Upper lobe of left lung (tissue), 6 donors: ENCODE measurements around the gene SH3GL3. TPM values are rescaled to one million over a fixed set of nuclear protein-coding genes. Genes with fewer than 3 reads are reported as not detected.

ENCODE experiments used
- ATAC-seq, 2 donors: fragments of 200-7000 bp; cut with Tn5 transposase; one replicate each; pipeline ENCODE4 v1.9.1; 2022; ENCODE audit warnings: mild to moderate bottlenecking in 2 of 2, moderate library complexity in 2 of 2; ENCODE audit not compliant: low FRiP score in 2 of 2
- DNase-seq, 2 donors: peaks; one replicate each; pipeline ENCODE4 v3.0.0-alpha.2; 2019 to 2020
- H3K27ac ChIP-seq, 4 donors: fragments of 200-600 bp; sonication (generic); one replicate each; pipeline ENCODE4 v1.5.1; 2016 to 2019
- H3K27me3 ChIP-seq, 4 donors: fragments of 200-600 bp; sonication (generic); one replicate each; pipeline ENCODE4 v1.5.1; 2017 to 2019
- H3K36me3 ChIP-seq, 4 donors: fragments of 200-600 bp; sonication (generic); one replicate each; pipeline ENCODE4 v1.5.1; 2016 to 2019
- H3K4me1 ChIP-seq, 4 donors: fragments of 200-600 bp; sonication (generic); one replicate each; pipeline ENCODE4 v1.5.1; 2018 to 2019
- H3K4me3 ChIP-seq, 4 donors: fragments of 200-600 bp; sonication (generic); one replicate each; pipeline ENCODE4 v1.5.1; 2017 to 2019; ENCODE audit warnings: mild to moderate bottlenecking in 2 of 4, moderate library complexity in 1 of 4
- H3K9me3 ChIP-seq, 4 donors: fragments of 200-600 bp; sonication (generic); one replicate each; pipeline ENCODE4 v1.5.1; 2018 to 2019
- CTCF ChIP-seq, 6 experiments: fragments of 450-650 bp in 4 of 6; fragments of 200-600 bp in 2 of 6; sonication (generic) in 2 of 6; IDR thresholded peaks; one replicate each; pipeline ENCODE4 v1.5.1; 2016 to 2019; ENCODE audit warnings: antibody characterized with exemption in 6 of 6
- EP300 ChIP-seq, 4 donors: sonication (generic); formaldehyde crosslinking; IDR thresholded peaks; one replicate each; pipeline ENCODE4 v1.5.1; 2017; ENCODE audit warnings: antibody characterized with exemption in 4 of 4, control low read depth in 2 of 4
- POLR2A ChIP-seq, 4 donors: fragments of 450-650 bp; IDR thresholded peaks; one replicate each; pipeline ENCODE4 v1.5.1; 2016 to 2017; ENCODE audit warnings: antibody characterized with exemption in 4 of 4, mild to moderate bottlenecking in 2 of 4
- POLR2AphosphoS5 ChIP-seq, 2 donors: sonication (generic); formaldehyde crosslinking; IDR thresholded peaks; one replicate each; pipeline ENCODE4 v1.5.1; 2017; ENCODE audit warnings: antibody characterized with exemption in 2 of 2
- WGBS, 2 donors: methylation state at CpG; one replicate each; pipeline ENCODE4 v1.1.5; 2017 to 2018; 5-methylcytosine and 5-hydroxymethylcytosine counted together
- total RNA-seq, 6 donors: library from RNA; depleted of rRNA in 4 of 6; stranded (reverse); fragments of >200 nt in 4 of 6; gene quantifications; one replicate each; pipeline versions ENCODE4 v1.1.0 to v1.2.1, GENCODE V29; 2016 to 2021
- donor health status: DM: no; HTN: no; CAD: no; lungs with moderate emphysema.
- donor health status: DM: no; HTN: yes; CAD: no; lungs with severe emphysema.

Gene SH3GL3
- total RNA-seq, 6 donors from 2014 or later, result 1.8 to 5.5 (median 2.2) TPM; not detected in 1

GRCh38 chr15:83471307-83471866, 24.2 kb downstream of the SH3GL3 start:
- DNase-seq, result no peak
- no peaks in the 10 kb centered on the region for H3K4me1 ChIP-seq
- H3K27me3 ChIP-seq, result no peaks in the 10 kb centered on the region
- 100% methylated on average over 1 of the region's 1 CpG for WGBS, 2 donors
- no peak overlapping the region for H3K27ac ChIP-seq
- H3K4me3 ChIP-seq, result no peak overlapping the region
- ATAC-seq, result no peak
- no peak for TF ChIP-seq POLR2AphosphoS5 (IDR thresholded peaks at IDR 0.05)
- no peak for TF ChIP-seq CTCF (IDR thresholded peaks at IDR 0.05)
- no peak for TF ChIP-seq POLR2A (IDR thresholded peaks at IDR 0.05)
- no peak for TF ChIP-seq EP300 (IDR thresholded peaks at IDR 0.05)
- H3K36me3 ChIP-seq, result no peaks in the 10 kb centered on the region
- H3K9me3 ChIP-seq, result no peaks in the 10 kb centered on the region

DNA sequence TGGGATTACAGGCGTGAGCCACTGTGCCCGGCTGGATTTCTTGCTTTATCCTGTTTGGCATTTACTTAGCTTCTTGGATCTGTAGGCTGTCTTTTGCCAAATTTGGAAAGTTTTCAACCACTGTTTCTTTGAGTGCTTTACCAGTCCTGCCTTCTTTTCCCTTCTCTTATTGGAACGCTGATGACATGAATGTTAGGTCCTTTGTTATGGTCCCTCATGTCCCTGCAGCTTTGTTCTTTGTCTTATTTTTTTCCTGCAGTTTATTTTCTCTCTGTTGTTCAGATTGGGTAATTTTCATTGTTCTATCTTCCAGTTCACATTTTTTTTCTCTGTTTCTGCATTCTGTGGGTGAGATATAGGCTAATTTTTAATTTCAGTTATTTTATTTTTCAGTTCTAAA, 25.0 kb downstream of the SH3GL3 start:
- no peaks in the 10 kb centered on the region for H3K36me3 ChIP-seq
- H3K27me3 ChIP-seq, result no peaks in the 10 kb centered on the region
- no peaks in the 10 kb centered on the region for H3K9me3 ChIP-seq
- 93 to 98% methylated on average over 3 of the region's 3 CpGs for WGBS, 2 donors
- H3K4me1 ChIP-seq, result no peaks in the 10 kb centered on the region
- H3K4me3 ChIP-seq, result no peak overlapping the region
- no peak for TF ChIP-seq POLR2AphosphoS5 (IDR thresholded peaks at IDR 0.05)
- TF ChIP-seq CTCF (IDR thresholded peaks at IDR 0.05), result no peak
- TF ChIP-seq POLR2A (IDR thresholded peaks at IDR 0.05), result no peak
- no peak for TF ChIP-seq EP300 (IDR thresholded peaks at IDR 0.05)
- ATAC-seq (no peak), DNase-seq (no peak)
- no peak overlapping the region for H3K27ac ChIP-seq

DNA sequence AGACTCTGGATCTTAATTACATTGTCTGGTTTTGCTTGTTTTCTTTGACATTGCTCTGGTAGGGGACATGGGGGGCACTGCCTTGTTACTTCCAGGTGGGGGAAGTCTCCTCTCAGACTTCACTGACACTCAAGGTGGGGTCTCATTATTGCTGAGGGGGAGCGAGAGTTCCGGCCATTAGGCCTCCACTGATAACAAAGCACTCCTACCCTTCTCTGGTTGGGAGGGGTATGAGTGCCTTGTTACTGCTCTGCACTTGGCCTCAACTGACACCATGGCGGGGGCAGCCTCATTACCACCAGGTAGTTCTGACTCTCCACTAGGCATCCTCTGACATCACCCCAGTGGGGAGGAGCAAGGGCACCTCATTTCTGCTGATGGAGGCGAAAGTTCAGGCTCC, 25.7 kb downstream of the SH3GL3 start:
- 87 to 92% methylated on average over 2 to 4 of the region's 4 CpGs for WGBS, 2 donors
- Histone ChIP-seq H3K4me3 (no peak overlapping the region), H3K27ac (no peak overlapping the region), H3K4me1 (no peaks in the 10 kb centered on the region), H3K27me3 (no peaks in the 10 kb centered on the region), H3K9me3 (no peaks in the 10 kb centered on the region), H3K36me3 (no peaks in the 10 kb centered on the region)
- ATAC-seq (no peak), DNase-seq (no peak)
- no peak for TF ChIP-seq POLR2AphosphoS5 (IDR thresholded peaks at IDR 0.05)
- TF ChIP-seq CTCF (IDR thresholded peaks at IDR 0.05), result no peak
- no peak for TF ChIP-seq POLR2A (IDR thresholded peaks at IDR 0.05)
- no peak for TF ChIP-seq EP300 (IDR thresholded peaks at IDR 0.05)

DNA sequence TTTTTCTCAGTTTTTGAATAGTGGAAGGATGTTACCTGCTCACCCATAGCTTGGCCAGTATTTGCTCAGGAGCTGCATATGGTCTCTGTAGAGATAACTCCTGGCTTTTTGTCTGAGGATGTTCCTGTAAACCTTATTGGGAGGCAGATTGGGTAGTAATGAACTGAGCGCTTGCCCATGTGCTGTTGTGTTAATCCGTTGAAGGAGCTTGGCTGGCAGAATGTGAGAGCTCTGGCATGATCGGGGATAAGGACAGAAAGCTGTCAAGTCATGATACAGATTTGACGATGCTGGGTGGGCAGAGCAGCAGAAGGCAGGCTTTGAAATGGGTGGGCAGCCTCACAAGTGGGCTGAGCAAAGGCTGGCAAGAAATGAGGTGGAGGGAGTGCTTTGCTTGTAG, 27.4 kb downstream of the SH3GL3 start:
- Histone ChIP-seq H3K36me3 (no peaks in the 10 kb centered on the region), H3K27ac (no peak overlapping the region), H3K4me3 (no peak overlapping the region), H3K27me3 (no peaks in the 10 kb centered on the region), H3K9me3 (no peaks in the 10 kb centered on the region), H3K4me1 (no peaks in the 10 kb centered on the region)
- TF ChIP-seq POLR2AphosphoS5 (IDR thresholded peaks at IDR 0.05) (no peak), EP300 (IDR thresholded peaks at IDR 0.05) (no peak), POLR2A (IDR thresholded peaks at IDR 0.05) (no peak), CTCF (IDR thresholded peaks at IDR 0.05) (no peak)
- ATAC-seq (no peak), DNase-seq (no peak)
- WGBS, 2 donors, result 73 to 85% methylated on average over 4 of the region's 4 CpGs

- WGBS, 2 donors, result 72 to 83% methylated on average over 2 of the region's 2 CpGs
- no peak overlapping the region for H3K27ac ChIP-seq
- no peaks in the 10 kb centered on the region for H3K36me3 ChIP-seq
- no peak for DNase-seq
- no peak for ATAC-seq
- no peaks in the 10 kb centered on the region for H3K27me3 ChIP-seq
- no peaks in the 10 kb centered on the region for H3K4me1 ChIP-seq
- TF ChIP-seq POLR2A (IDR thresholded peaks at IDR 0.05) (no peak), CTCF (IDR thresholded peaks at IDR 0.05) (no peak), POLR2AphosphoS5 (IDR thresholded peaks at IDR 0.05) (no peak), EP300 (IDR thresholded peaks at IDR 0.05) (no peak)
- no peaks in the 10 kb centered on the region for H3K9me3 ChIP-seq
- H3K4me3 ChIP-seq, result no peak overlapping the region
These were observed 28.4 kb downstream of the SH3GL3 start for GRCh38 chr15:83475551-83475950.
